CD4-positive, alpha-beta T cell treated with Interleukin-2 at 100 ng/mL for 4 hours (primary cell): ENCODE measurements around the gene MACROD2.
"Not testable (repeated sequence)": the region's sequence is repeated elsewhere in the genome, so short reads cannot be mapped to it uniquely, and the experiment has no call there.

Experiments used
- DNase-seq: peaks from one replicate; pipeline ENCODE4 v3.0.0-alpha.2; 2020; ENCODE audit warnings: low spot score

The MACROD2 gene

GRCh38 chr20:15359056-15359455 lies 1363.7 kb downstream of the MACROD2 start:
- DNase-seq = no peak

- DNase-seq = no peak
Observed at GRCh38 chr20:15362849-15363248, 1367.5 kb downstream of the MACROD2 start.

- DNase-seq = no peak
Observed at GRCh38 chr20:15364781-15365180, 1369.5 kb downstream of the MACROD2 start.

GRCh38 chr20:15370370-15370769 lies 1375.1 kb downstream of the MACROD2 start:
- no peak for DNase-seq

GRCh38 chr20:15374682-15375081 lies 1379.4 kb downstream of the MACROD2 start:
- no peak for DNase-seq

- DNase-seq = no peak
Observed at GRCh38 chr20:15375836-15376235, 1380.5 kb downstream of the MACROD2 start.

GRCh38 chr20:15377603-15378002 lies 1382.3 kb downstream of the MACROD2 start:
- DNase-seq = not testable (repeated sequence)

- no peak for DNase-seq
Observed at GRCh38 chr20:15378151-15378550, 1382.8 kb downstream of the MACROD2 start.

- DNase-seq = no peak
Observed at GRCh38 chr20:15379681-15380296, 1384.5 kb downstream of the MACROD2 start.

- no peak for DNase-seq
Observed at GRCh38 chr20:15380770-15381169, 1385.5 kb downstream of the MACROD2 start.

- no peak for DNase-seq
Observed at GRCh38 chr20:15387228-15387627, 1391.9 kb downstream of the MACROD2 start.

GRCh38 chr20:15395457-15395856 lies 1400.1 kb downstream of the MACROD2 start:
- no peak for DNase-seq

- no peak for DNase-seq
Observed at GRCh38 chr20:15396026-15396425, 1400.7 kb downstream of the MACROD2 start.

GRCh38 chr20:15396900-15397299 lies 1401.6 kb downstream of the MACROD2 start:
- no peak for DNase-seq

- DNase-seq = no peak
Observed at GRCh38 chr20:15399781-15400180, 1404.5 kb downstream of the MACROD2 start.

GRCh38 chr20:15406072-15406471 lies 1410.8 kb downstream of the MACROD2 start:
- no peak for DNase-seq

GRCh38 chr20:15411781-15412180 lies 1416.5 kb downstream of the MACROD2 start:
- DNase-seq = no peak

GRCh38 chr20:15415908-15416307 lies 1420.6 kb downstream of the MACROD2 start:
- DNase-seq = no peak

- DNase-seq = no peak
Observed at GRCh38 chr20:15419856-15420255, 1424.5 kb downstream of the MACROD2 start.

- DNase-seq = no peak
Observed at GRCh38 chr20:15422966-15423365, 1427.7 kb downstream of the MACROD2 start.

GRCh38 chr20:15439551-15439950 lies 1444.2 kb downstream of the MACROD2 start:
- DNase-seq = no peak

- DNase-seq = no peak
Observed at GRCh38 chr20:15440049-15440820, 1444.9 kb downstream of the MACROD2 start.

GRCh38 chr20:15445056-15445840 lies 1449.9 kb downstream of the MACROD2 start:
- no peak for DNase-seq
